ENCODE data around the gene CLCN4.

GRCh38 chrX:10129229-10129628 lies 27.5 kb upstream of the CLCN4 start:
- TF ChIP-seq EP300 (IDR thresholded peaks at IDR 0.05; ENCODE audit: borderline replicate concordance in 1 of 2, control insufficient read depth in 1 of 2, low read depth in 2 of 2, low read length in 2 of 2) (no peak), SIN3A (IDR thresholded peaks at IDR 0.05; ENCODE audit: low read depth, low read length) (no peak), EZH2 (IDR thresholded peaks at IDR 0.05; ENCODE audit: borderline replicate concordance, control insufficient read depth, low read depth, low read length) (no peak), CTCF (IDR thresholded peaks at IDR 0.05 in 2 of 3, conservative IDR thresholded peaks at IDR 0.05 in 1 of 3; ENCODE audit: control insufficient read depth in 2 of 3, extremely low read depth in 1 of 3, insufficient read depth in 1 of 3, low read depth in 3 of 3, low read length in 3 of 3) (no peak), KDM1A (IDR thresholded peaks at IDR 0.05; ENCODE audit: borderline replicate concordance) (no peak), FOXM1 (IDR thresholded peaks at IDR 0.05; ENCODE audit: low read depth, low read length) (no peak)

Data from GM12878 (cell line).